NCI-H2196 (cell line): ENCODE results near the gene NDUFB5.
"Not testable (repeated sequence)": the region's sequence is repeated elsewhere in the genome, so short reads cannot be mapped to it uniquely, and the experiment has no call there.

Source experiments
- DNase-seq: peaks from one replicate; lab custom pipeline; 2025; ENCODE audit not compliant: unreplicated experiment; lab: John Stamatoyannopoulos, UW

The NDUFB5 gene

DNA sequence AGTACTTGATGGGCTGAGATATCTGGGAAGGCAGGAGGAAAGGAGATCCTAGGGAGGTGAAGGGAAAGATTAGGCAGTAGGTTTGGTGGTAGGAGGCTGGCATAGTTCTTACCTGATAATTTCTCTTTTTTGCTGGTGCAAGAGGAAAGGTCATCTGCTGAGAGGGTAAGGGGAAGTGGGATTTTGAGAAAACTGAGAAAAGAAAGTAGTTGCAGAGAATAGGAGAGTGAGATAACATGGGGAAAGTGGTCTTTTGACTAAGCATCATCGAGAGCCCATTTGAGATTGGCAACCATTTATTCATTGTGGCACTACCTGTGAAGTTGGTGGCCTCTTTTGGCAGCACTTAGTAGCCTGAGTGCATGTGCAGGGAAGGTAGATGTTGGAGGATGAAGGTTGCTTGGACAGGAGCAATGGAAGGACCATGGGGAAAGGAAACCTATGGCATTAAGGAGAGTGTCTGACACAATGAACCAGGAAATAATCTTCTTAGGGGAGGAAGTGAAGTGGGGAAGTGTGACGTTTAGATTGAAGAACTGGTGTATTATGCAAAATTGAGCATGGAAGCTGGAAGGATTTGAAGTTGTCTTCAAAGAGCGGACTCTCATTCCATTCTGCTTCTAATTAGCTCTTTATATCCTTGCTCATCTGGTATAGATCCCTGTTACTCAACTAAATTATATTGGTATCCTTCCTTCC, 26.3 kb downstream of the NDUFB5 start:
- no peak for DNase-seq

DNA sequence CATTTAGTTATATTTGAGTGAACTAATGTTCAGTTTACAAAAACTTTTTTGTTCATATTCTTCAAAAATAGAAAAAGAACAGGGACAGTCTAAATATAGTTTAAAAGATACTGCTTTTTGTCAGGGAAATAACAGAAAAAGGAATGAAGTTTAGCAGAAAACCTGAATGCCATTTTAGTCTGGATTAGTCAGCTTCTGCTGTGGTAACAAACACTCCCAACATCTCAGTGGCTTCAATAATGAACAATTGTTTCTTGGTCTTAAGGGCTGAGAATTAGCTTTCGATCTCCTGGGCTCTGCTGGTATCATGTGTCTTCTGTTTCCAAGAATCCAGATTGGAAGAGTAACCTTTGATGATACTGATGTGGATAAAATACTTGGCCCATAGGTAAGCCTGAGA, 35.9 kb downstream of the NDUFB5 start:
- no peak for DNase-seq

DNA sequence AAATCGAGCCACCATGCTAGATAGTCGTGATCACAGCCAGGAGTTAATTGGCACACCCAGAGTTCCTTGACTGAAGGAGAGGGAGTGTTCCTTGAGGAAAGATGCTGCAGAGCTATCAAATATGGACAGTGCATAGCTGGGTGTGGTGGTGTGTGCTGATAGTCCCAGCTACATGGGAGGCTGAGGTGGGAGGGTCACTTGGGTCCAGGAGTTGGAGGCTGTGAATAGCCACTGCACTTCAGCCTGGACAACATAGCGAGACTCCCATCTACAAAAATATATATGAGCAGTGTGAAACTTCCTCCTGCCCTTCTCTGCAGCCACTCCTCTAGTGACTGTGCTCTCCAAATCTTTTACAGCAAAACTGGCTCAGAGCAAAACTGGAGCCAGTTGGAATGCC, 38.3 kb downstream of the NDUFB5 start:
- no peak for DNase-seq

GRCh38 chr3:179643837-179644236, 39.2 kb downstream of the NDUFB5 start:
- not testable (repeated sequence) for DNase-seq

DNA sequence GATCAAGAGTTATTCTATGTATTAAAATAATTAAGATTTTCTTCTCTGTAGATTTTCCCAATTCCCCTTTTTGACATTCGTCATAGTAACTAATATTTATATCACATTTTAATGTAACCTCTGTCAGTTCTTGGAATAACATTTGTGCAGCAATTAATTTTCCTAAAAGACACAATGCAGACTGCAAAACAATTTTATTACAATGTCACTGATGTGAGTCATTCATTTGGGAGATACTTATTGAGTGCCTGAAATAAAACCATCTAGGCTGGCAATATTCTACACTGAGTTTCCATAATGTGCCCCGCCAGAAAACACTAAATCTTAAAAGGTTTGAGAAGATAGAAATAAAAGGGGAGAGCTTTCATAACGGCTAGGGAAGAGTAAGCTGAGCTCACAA, 41.6 kb downstream of the NDUFB5 start:
- DNase-seq = no peak

GRCh38 chr3:179651687-179652446, 47.3 kb downstream of the NDUFB5 start:
- no peak for DNase-seq

- DNase-seq = peak; percentile 84
These were observed 48.0 kb downstream of the NDUFB5 start, which contains the start of gene USP13 for GRCh38 chr3:179652447-179653095. USP13 (plus strand) TSS chr3:179653040; CDS start chr3:179653226, 186 bp downstream.

DNA sequence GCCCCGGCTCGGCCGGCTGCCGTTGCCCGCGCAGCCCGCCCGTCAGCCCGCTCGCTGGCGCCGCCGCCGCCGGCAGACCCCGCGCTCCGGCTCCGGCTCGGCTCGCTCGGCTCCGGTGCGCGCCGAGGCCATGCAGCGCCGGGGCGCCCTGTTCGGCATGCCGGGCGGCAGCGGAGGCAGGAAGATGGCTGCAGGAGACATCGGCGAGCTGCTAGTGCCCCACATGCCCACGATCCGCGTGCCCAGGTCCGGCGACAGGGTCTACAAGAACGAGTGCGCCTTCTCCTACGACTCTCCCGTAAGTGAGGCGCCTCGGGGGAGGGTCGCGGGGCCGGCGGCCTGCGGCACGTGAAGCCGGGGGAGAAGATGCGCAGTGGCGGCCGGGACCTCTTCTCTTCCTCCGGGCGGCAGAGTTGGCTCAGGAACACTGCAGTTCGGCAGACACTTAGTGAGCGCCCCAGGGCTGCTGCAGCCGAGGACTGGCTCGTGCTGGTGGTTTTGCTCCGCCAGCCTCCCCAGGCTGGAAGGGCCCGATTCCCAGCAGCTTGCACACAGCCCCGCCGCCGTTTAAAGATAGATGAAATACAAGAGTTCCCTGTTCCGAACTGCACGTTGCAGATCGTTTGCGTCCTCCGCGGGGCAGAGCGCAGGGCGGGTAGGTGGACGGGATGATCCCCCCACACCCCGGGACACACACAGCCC, 48.7 kb downstream of the NDUFB5 start:
- DNase-seq = peak; percentile 63

DNA sequence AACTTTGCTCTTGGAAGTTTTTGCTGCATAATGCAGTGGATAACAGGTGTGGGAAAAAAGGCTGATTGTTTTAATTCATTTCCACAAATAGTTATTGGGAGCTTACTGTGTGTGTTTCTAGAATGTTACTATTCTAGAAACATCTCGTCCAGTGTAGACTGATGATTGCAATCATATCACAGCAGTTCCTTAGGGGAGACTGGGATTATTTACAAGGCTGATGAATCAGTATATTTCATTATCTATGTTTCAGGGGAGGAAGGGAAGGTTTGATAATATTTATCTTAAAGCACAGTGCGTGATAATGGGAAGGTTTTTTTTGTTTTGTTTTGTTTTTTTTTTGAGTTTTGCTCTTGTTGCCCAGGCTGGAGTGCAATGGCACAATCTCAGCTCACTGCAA, 50.6 kb downstream of the NDUFB5 start:
- DNase-seq = no peak

GRCh38 chr3:179658606-179659005, 54.0 kb downstream of the NDUFB5 start:
- DNase-seq = no peak

GRCh38 chr3:179660872-179661271, 56.3 kb downstream of the NDUFB5 start:
- DNase-seq = no peak

DNA sequence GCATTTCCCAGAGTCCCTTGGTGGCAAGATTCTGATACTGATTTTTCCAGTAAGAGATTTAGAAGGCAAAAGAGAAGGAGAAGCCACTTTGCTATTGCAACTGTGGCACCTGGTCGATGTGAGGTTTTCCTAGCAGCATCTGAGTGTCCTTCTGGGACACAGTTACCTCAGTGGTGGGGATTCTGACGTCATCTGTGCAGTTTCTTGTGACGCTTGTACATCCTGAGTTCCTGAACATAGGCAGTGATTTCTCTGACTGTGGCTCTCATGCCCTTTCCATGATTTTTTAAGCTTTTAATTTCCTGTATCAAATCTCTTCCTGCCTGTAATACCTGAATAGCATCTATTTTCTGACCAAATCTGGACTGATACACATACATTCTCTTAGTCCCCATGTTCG, 57.2 kb downstream of the NDUFB5 start:
- DNase-seq = no peak

- no peak for DNase-seq
These were observed 58.5 kb downstream of the NDUFB5 start for GRCh38 chr3:179663093-179663492.

GRCh38 chr3:179666030-179666429, 61.4 kb downstream of the NDUFB5 start:
- no peak for DNase-seq

GRCh38 chr3:179666436-179667035, 61.9 kb downstream of the NDUFB5 start:
- peak; percentile 49 for DNase-seq

GRCh38 chr3:179668429-179668828, 63.8 kb downstream of the NDUFB5 start:
- no peak for DNase-seq

GRCh38 chr3:179670311-179670710, 65.7 kb downstream of the NDUFB5 start:
- no peak for DNase-seq

- no peak for DNase-seq
These were observed 66.7 kb downstream of the NDUFB5 start for GRCh38 chr3:179671309-179671708.

GRCh38 chr3:179671747-179672242, 67.2 kb downstream of the NDUFB5 start:
- DNase-seq = no peak

DNA sequence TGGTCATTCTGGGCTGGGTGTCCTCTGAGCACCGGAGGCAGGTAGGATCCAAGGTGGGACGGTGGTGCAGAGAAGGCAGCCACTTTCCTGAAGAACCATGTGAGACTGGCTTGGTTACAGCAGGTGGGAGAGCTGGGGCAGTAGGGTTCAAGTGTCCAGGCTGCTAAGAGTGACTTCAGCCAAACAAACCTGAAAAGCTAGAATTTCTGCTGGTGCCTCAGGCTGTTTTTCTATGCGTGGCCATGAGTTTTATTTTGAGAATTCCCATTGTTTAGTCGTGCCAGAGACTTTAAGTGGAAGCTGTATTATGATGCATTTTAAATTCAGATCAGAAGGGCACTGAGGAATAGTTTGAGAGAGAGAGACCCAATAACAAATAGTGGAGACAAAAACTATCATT, 68.3 kb downstream of the NDUFB5 start:
- no peak for DNase-seq

- DNase-seq = no peak
These were observed 68.9 kb downstream of the NDUFB5 start for GRCh38 chr3:179673523-179673922.
